ENCODE data around the gene SIAH3. TPM values are rescaled to one million over a fixed set of nuclear protein-coding genes. Genes with fewer than 3 reads are reported as not detected.

Gene SIAH3
- total and polyA plus RNA-seq, 4 donors: 0.09 to 0.13 TPM; not detected in 2

DNA sequence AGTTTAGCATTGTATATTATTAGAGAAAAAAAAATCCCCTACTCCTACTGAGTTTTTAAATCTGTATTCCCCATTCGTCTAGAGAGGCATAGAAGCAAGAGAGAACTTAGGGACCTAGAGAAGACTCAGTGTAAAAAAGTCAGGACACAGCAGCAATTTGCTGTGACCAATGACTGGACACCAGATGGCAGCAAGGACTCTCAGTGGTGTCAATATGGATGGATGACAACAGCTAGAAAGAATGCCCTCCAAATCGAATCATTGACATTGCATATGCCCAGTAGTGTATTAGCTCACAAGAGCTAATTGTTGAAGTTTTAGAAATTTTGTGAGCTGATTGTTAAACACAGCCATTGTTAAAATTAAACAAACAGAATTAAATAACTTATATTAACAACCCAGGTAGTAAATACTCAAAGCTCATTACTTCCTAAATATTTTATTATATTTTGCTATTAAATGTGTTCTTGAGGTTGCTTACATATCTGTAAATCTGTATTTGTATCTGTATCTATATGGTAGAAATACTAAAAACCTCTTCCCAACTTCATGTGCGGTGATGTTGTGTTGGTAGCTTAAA lies 43.9 kb downstream of the SIAH3 start:
- intact Hi-C loops (cut with DNase I): no loop called here
- Histone ChIP-seq H3K4me3 (ENCODE audit: low read length in 2 of 2) (no peak overlapping the region), H3K4me1 (ENCODE audit: control insufficient read depth in 1 of 2, insufficient read depth in 2 of 2, low read length in 2 of 2) (no peaks in the 10 kb centered on the region), H3K27ac (ENCODE audit: low read depth in 1 of 2, low read length in 2 of 2) (no peak overlapping the region), H3K36me3 (ENCODE audit: control insufficient read depth in 1 of 2, insufficient read depth in 2 of 2, low read length in 1 of 2) (no peaks in the 10 kb centered on the region), H3K27me3 (ENCODE audit: control insufficient read depth in 1 of 2, insufficient read depth in 2 of 2, low read length in 1 of 2) (no peaks in the 10 kb centered on the region), H3K9me3 (ENCODE audit: control insufficient read depth, low read length) (no peaks in the 10 kb centered on the region)
- DNase-seq (no peak), ATAC-seq (ENCODE audit: low FRiP score) (no peak)
- 32 to 34% methylated on average over 3 of the region's 3 CpGs for WGBS, 2 donors

DNA sequence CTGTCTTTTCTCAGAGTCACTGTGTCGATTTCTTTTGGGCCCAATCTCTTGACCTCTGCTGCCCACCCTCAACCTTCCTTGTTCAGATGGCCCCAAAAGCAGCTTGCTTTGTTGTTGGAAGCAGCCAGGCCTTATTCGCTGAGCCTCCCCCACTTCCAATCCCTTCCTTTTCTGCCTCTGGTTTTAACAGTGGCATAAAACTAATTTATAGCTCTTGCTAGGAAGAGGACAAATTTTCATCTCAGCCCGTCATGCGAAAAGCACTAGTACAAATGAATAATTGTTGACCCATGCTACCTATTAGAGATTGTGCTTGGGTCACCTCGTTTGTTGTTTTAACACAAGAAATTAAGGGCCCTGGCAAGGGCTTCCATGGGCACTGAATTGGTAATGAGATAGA lies 51.1 kb downstream of the SIAH3 start:
- no peak for ATAC-seq (ENCODE audit: low FRiP score)
- WGBS, 2 donors: 67 to 69% methylated on average over 5 of the region's 5 CpGs
- H3K27ac ChIP-seq (ENCODE audit: low read depth in 1 of 2, low read length in 2 of 2): no peak overlapping the region
- H3K27me3 ChIP-seq (ENCODE audit: control insufficient read depth in 1 of 2, insufficient read depth in 2 of 2, low read length in 1 of 2): no peaks in the 10 kb centered on the region
- no peaks in the 10 kb centered on the region for H3K36me3 ChIP-seq (ENCODE audit: control insufficient read depth in 1 of 2, insufficient read depth in 2 of 2, low read length in 1 of 2)
- no peaks in the 10 kb centered on the region for H3K9me3 ChIP-seq (ENCODE audit: control insufficient read depth, low read length)
- H3K4me3 ChIP-seq (ENCODE audit: low read length in 2 of 2): no peak overlapping the region
- DNase-seq: no peak
- intact Hi-C loops (cut with DNase I): no loop called here
- no peaks in the 10 kb centered on the region for H3K4me1 ChIP-seq (ENCODE audit: control insufficient read depth in 1 of 2, insufficient read depth in 2 of 2, low read length in 2 of 2)

- H3K27ac ChIP-seq (ENCODE audit: low read depth in 1 of 2, low read length in 2 of 2): no peak overlapping the region
- H3K36me3 ChIP-seq (ENCODE audit: control insufficient read depth in 1 of 2, insufficient read depth in 2 of 2, low read length in 1 of 2): no peaks in the 10 kb centered on the region
- no peaks in the 10 kb centered on the region for H3K27me3 ChIP-seq (ENCODE audit: control insufficient read depth in 1 of 2, insufficient read depth in 2 of 2, low read length in 1 of 2)
- intact Hi-C loops (cut with DNase I): no loop called here
- WGBS, 2 donors: 53 to 54% methylated on average over 3 of the region's 3 CpGs
- no peak overlapping the region for H3K4me3 ChIP-seq (ENCODE audit: low read length in 2 of 2)
- H3K4me1 ChIP-seq (ENCODE audit: control insufficient read depth in 1 of 2, insufficient read depth in 2 of 2, low read length in 2 of 2): no peaks in the 10 kb centered on the region
- no peaks in the 10 kb centered on the region for H3K9me3 ChIP-seq (ENCODE audit: control insufficient read depth, low read length)
- DNase-seq (no peak), ATAC-seq (ENCODE audit: low FRiP score) (no peak)
These were observed 52.1 kb downstream of the SIAH3 start for GRCh38 chr13:45799451-45799850.

GRCh38 chr13:45798851-45799250 lies 52.7 kb downstream of the SIAH3 start:
- DNase-seq (no peak), ATAC-seq (ENCODE audit: low FRiP score) (no peak)
- intact Hi-C loops (cut with DNase I): no loop called here
- H3K27me3 ChIP-seq (ENCODE audit: control insufficient read depth in 1 of 2, insufficient read depth in 2 of 2, low read length in 1 of 2): no peaks in the 10 kb centered on the region
- H3K9me3 ChIP-seq (ENCODE audit: control insufficient read depth, low read length): no peaks in the 10 kb centered on the region
- no peak overlapping the region for H3K27ac ChIP-seq (ENCODE audit: low read depth in 1 of 2, low read length in 2 of 2)
- no peaks in the 10 kb centered on the region for H3K36me3 ChIP-seq (ENCODE audit: control insufficient read depth in 1 of 2, insufficient read depth in 2 of 2, low read length in 1 of 2)
- 97 to 98% methylated on average over 3 of the region's 3 CpGs for WGBS, 2 donors
- H3K4me1 ChIP-seq (ENCODE audit: control insufficient read depth in 1 of 2, insufficient read depth in 2 of 2, low read length in 2 of 2): no peaks in the 10 kb centered on the region
- H3K4me3 ChIP-seq (ENCODE audit: low read length in 2 of 2): no peak overlapping the region

DNA sequence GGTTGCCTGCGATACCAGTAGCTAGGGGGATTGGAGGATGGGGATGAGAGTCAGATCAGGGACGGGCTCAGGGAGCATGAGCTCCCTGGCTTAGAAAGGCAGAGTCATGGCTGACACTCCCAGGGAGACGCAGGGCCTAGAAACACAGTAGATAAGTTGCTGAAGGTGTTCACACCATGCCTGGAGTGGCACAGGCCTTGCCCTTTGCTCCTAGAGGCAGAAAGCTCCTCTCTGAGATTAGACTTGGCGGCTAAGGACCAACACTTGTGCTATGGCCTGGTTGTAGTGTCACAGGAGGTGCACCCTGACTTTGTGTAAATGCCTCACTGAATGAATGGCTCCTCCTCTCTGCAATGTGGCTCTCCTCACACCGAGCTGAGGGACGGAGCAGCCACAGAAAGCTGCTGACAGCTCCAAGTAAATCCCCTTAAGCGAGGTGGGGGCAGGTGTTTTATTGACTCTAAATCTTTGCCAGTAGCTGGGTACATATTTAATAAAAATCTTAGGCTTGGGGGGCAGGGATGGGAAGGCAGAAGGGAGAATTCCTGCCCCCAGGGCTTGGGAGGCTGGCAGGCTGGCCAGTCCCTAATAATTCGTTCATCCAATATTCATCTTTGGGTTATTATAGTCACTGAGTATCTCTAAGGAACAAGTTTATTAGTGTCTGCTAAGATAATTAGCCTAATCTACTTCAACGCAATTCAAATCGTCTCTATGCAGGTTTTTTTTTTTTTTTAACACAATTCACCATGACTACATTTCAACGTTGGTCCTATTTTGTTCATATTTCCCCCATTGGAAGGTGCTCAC lies 54.9 kb downstream of the SIAH3 start:
- Histone ChIP-seq H3K27me3 (ENCODE audit: control insufficient read depth in 1 of 2, insufficient read depth in 2 of 2, low read length in 1 of 2) (no peaks in the 10 kb centered on the region), H3K4me3 (ENCODE audit: low read length in 2 of 2) (no peak overlapping the region), H3K36me3 (ENCODE audit: control insufficient read depth in 1 of 2, insufficient read depth in 2 of 2, low read length in 1 of 2) (no peaks in the 10 kb centered on the region), H3K4me1 (ENCODE audit: control insufficient read depth in 1 of 2, insufficient read depth in 2 of 2, low read length in 2 of 2) (no peaks in the 10 kb centered on the region), H3K27ac (ENCODE audit: low read depth in 1 of 2, low read length in 2 of 2) (no peak overlapping the region), H3K9me3 (ENCODE audit: control insufficient read depth, low read length) (peaks cover 2% of the 10 kb centered on the region)
- ATAC-seq (ENCODE audit: low FRiP score) (no peak), DNase-seq (no peak)
- intact Hi-C loops (cut with DNase I): no loop called here
- WGBS, 2 donors: 76 to 80% methylated on average over 11 of the region's 11 CpGs

DNA sequence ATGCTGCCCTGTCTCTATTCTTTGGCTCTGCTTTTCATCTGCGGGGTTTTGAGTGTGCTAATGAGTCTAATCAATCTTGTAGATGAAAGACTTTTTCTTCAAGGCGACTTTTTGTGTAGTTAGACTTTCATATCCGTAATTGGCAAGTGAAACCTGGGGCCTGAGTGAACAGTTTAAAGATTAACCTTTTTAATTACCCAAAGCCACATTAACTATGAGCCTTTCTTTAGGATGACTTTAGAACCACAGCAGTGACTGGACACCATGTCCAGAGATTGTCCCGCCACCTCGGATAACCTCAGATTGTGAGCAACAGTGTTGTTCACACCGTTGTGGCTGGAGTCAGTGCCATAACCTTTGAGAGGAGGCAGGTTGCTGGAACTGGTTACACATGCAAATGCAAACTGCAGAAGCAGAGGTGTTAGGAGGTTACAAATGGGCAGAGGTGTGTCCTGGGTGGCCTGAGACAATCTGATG lies 58.7 kb downstream of the SIAH3 start:
- no peaks in the 10 kb centered on the region for H3K27me3 ChIP-seq (ENCODE audit: control insufficient read depth in 1 of 2, insufficient read depth in 2 of 2, low read length in 1 of 2)
- intact Hi-C loops (cut with DNase I): no loop called here
- peaks cover 2% of the 10 kb centered on the region for H3K9me3 ChIP-seq (ENCODE audit: control insufficient read depth, low read length)
- no peaks in the 10 kb centered on the region for H3K4me1 ChIP-seq (ENCODE audit: control insufficient read depth in 1 of 2, insufficient read depth in 2 of 2, low read length in 2 of 2)
- no peaks in the 10 kb centered on the region for H3K36me3 ChIP-seq (ENCODE audit: control insufficient read depth in 1 of 2, insufficient read depth in 2 of 2, low read length in 1 of 2)
- no peak for DNase-seq
- H3K27ac ChIP-seq (ENCODE audit: low read depth in 1 of 2, low read length in 2 of 2): no peak overlapping the region
- ATAC-seq (ENCODE audit: low FRiP score): no peak
- WGBS, 2 donors: 64 to 80% methylated on average over 6 of the region's 6 CpGs
- H3K4me3 ChIP-seq (ENCODE audit: low read length in 2 of 2): no peak overlapping the region

GRCh38 chr13:45788011-45788410 lies 63.5 kb downstream of the SIAH3 start:
- WGBS, 2 donors: 87 to 88% methylated on average over 2 of the region's 2 CpGs
- intact Hi-C loops (cut with DNase I): no loop called here
- no peaks in the 10 kb centered on the region for H3K27me3 ChIP-seq (ENCODE audit: control insufficient read depth in 1 of 2, insufficient read depth in 2 of 2, low read length in 1 of 2)

GRCh38 chr13:45787346-45787745 lies 64.2 kb downstream of the SIAH3 start:
- no peak overlapping the region for H3K4me3 ChIP-seq (ENCODE audit: low read length in 2 of 2)
- H3K27ac ChIP-seq (ENCODE audit: low read depth in 1 of 2, low read length in 2 of 2): no peak overlapping the region
- H3K9me3 ChIP-seq (ENCODE audit: control insufficient read depth, low read length): no peaks in the 10 kb centered on the region
- DNase-seq (no peak), ATAC-seq (ENCODE audit: low FRiP score) (no peak)
- intact Hi-C loops (cut with DNase I): no loop called here
- no peaks in the 10 kb centered on the region for H3K4me1 ChIP-seq (ENCODE audit: control insufficient read depth in 1 of 2, insufficient read depth in 2 of 2, low read length in 2 of 2)
- no peaks in the 10 kb centered on the region for H3K27me3 ChIP-seq (ENCODE audit: control insufficient read depth in 1 of 2, insufficient read depth in 2 of 2, low read length in 1 of 2)
- 92 to 98% methylated on average over 2 of the region's 2 CpGs for WGBS, 2 donors
- H3K36me3 ChIP-seq (ENCODE audit: control insufficient read depth in 1 of 2, insufficient read depth in 2 of 2, low read length in 1 of 2): no peaks in the 10 kb centered on the region

More at GRCh38 chr13:45788011-45788410, 63.5 kb downstream of the SIAH3 start:
- H3K36me3 ChIP-seq (ENCODE audit: control insufficient read depth in 1 of 2, insufficient read depth in 2 of 2, low read length in 1 of 2): no peaks in the 10 kb centered on the region
- H3K4me1 ChIP-seq (ENCODE audit: control insufficient read depth in 1 of 2, insufficient read depth in 2 of 2, low read length in 2 of 2): no peaks in the 10 kb centered on the region
- H3K27ac ChIP-seq (ENCODE audit: low read depth in 1 of 2, low read length in 2 of 2): no peak overlapping the region
- H3K9me3 ChIP-seq (ENCODE audit: control insufficient read depth, low read length): no peaks in the 10 kb centered on the region
- ATAC-seq (ENCODE audit: low FRiP score) (no peak), DNase-seq (no peak)
- no peak overlapping the region for H3K4me3 ChIP-seq (ENCODE audit: low read length in 2 of 2)

Data from aorta (tissue), 5 donors.